Adipocyte (in vitro differentiated cells): ENCODE data around the gene TBC1D4.
A peak's percentile ranks its signal among the peaks of the same experiment; 100 is the strongest.
"Not testable (repeated sequence)": the region's sequence is repeated elsewhere in the genome, so short reads cannot be mapped to it uniquely, and the experiment has no call there.

Experiments
- DNase-seq: peaks from one replicate; pipeline ENCODE4 v3.0.0-alpha.2; 2015; ENCODE audit warnings: low read depth
- H3K27me3 ChIP-seq: replicated peaks from 2 replicates; pipeline ENCODE4 v1.7.0; 2013; ENCODE audit warnings: mild to moderate bottlenecking, low read length, moderate library complexity; ENCODE audit not compliant: control insufficient read depth, insufficient read depth
- H3K36me3 ChIP-seq: 2 replicates; pipeline ENCODE4 v1.7.0; 2013; ENCODE audit warnings: low read length, mild to moderate bottlenecking, moderate library complexity; ENCODE audit not compliant: control insufficient read depth, insufficient read depth, severe bottlenecking
- H3K4me1 ChIP-seq: 2 replicates; pipeline ENCODE4 v1.7.0; 2013; ENCODE audit warnings: mild to moderate bottlenecking, low read length, moderate library complexity; ENCODE audit not compliant: control insufficient read depth, insufficient read depth
- H3K4me3 ChIP-seq: 2 replicates; pipeline ENCODE4 v1.7.0; 2013; ENCODE audit warnings: mild to moderate bottlenecking, low read length, moderate library complexity
- H3K9ac ChIP-seq: 2 replicates; pipeline ENCODE4 v1.7.0; 2013; ENCODE audit warnings: mild to moderate bottlenecking, low read length, moderate library complexity
- H3K9me3 ChIP-seq: 2 replicates; pipeline ENCODE4 v1.7.0; 2013; ENCODE audit warnings: mild to moderate bottlenecking, low read length, moderate library complexity; ENCODE audit not compliant: control insufficient read depth

The TBC1D4 gene

GRCh38 chr13:75362026-75362425, 119.9 kb downstream of the TBC1D4 start:
- H3K4me3 ChIP-seq = no peak overlapping the region

GRCh38 chr13:75360170-75360569, 121.8 kb downstream of the TBC1D4 start:
- no peak for DNase-seq
- Histone ChIP-seq H3K4me3 (no peak overlapping the region), H3K9ac (no peak overlapping the region), H3K4me1 (peaks cover 17% of the 10 kb centered on the region), H3K27me3 (no peaks in the 10 kb centered on the region), H3K9me3 (no peaks in the 10 kb centered on the region), H3K36me3 (peaks cover 13% of the 10 kb centered on the region)

More at GRCh38 chr13:75362026-75362425, 119.9 kb downstream of the TBC1D4 start:
- DNase-seq = no peak
- Histone ChIP-seq H3K4me1 (peaks cover 32% of the 10 kb centered on the region), H3K9ac (no peak overlapping the region), H3K27me3 (no peaks in the 10 kb centered on the region), H3K9me3 (no peaks in the 10 kb centered on the region), H3K36me3 (peaks cover 5% of the 10 kb centered on the region)

DNA sequence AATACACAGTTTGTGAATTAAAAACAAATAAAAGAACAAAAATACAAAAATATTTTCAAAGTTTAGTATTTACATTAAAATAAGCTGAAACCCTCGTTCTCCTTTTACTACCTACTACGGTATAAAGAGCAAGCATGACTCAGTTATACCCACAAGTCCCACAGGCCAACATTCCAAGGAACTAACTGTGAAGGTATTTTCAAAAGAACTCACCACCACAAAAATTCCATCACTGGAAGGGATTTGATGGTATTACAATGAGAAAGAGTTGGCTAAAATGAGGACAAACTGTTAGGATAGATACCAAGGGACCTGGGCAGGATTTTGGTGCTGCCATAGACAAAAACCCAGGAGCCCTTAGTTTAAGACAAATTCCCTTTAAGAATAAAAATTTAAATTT, 122.7 kb downstream of the TBC1D4 start:
- Histone ChIP-seq H3K9ac (no peak overlapping the region), H3K36me3 (peaks cover 20% of the 10 kb centered on the region), H3K9me3 (no peaks in the 10 kb centered on the region), H3K27me3 (no peaks in the 10 kb centered on the region), H3K4me3 (no peak overlapping the region), H3K4me1 (peaks cover 15% of the 10 kb centered on the region)
- DNase-seq = peak; percentile 81

DNA sequence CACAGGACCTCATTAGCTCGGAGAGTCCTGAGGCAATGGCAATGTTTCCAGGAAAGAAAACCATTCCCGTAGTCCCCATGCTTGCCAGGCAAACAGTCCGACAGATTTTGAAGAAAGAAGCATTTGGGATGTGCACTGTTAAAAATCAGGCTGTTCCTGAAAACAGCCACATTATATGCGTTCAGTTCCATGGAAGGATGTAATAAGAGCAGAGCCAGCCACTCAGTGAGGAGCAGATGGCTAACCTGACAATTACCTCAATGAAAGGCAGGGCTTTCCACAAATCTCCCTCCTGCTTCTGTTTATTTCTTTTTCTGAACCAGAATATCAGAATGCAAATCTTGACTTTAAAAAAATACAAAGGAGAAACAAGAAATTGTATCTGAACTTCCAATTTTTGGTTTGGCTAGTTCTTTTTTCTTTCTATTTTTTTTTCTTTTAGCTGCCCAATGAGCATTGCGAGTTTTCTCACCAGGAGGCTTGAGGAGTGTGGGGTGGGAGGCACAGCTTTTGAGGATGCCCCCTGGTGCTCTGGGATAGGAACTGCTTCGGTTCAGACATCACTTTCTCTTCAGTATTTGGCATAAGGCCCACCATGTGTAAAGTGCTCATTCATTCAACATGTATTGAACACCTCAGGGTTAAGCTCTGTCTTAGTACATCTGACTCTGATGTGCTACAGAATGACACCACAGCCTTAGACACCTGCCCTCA, 124.2 kb downstream of the TBC1D4 start:
- peak; percentile 64 for DNase-seq
- Histone ChIP-seq H3K9ac (no peak overlapping the region), H3K4me1 (peaks cover 27% of the 10 kb centered on the region), H3K36me3 (peaks cover 20% of the 10 kb centered on the region), H3K9me3 (no peaks in the 10 kb centered on the region), H3K27me3 (no peaks in the 10 kb centered on the region), H3K4me3 (no peak overlapping the region)

DNA sequence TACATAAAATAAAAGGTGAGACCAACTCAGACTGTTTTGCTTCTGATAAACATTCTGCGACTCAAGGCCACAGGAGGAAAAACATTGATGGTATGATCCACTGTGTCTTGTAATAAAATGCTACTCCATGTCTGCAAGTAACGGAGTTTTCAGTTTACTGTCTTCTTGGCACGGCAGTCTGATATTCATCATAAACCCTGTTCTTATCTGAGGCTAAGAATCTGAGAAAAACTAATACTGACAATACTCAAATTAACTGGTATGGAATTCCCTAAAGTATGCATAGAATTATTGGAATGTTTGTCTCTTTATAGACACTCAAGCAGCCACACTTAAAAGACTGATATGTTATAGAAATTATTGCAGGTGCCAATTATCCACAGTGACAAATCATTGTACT, 125.5 kb downstream of the TBC1D4 start:
- H3K36me3 ChIP-seq = peaks cover 15% of the 10 kb centered on the region
- no peak overlapping the region for H3K4me3 ChIP-seq
- peaks cover 29% of the 10 kb centered on the region for H3K4me1 ChIP-seq
- H3K9me3 ChIP-seq = no peaks in the 10 kb centered on the region
- no peak for DNase-seq
- H3K27me3 ChIP-seq = no peaks in the 10 kb centered on the region
- H3K9ac ChIP-seq = no peak overlapping the region

DNA sequence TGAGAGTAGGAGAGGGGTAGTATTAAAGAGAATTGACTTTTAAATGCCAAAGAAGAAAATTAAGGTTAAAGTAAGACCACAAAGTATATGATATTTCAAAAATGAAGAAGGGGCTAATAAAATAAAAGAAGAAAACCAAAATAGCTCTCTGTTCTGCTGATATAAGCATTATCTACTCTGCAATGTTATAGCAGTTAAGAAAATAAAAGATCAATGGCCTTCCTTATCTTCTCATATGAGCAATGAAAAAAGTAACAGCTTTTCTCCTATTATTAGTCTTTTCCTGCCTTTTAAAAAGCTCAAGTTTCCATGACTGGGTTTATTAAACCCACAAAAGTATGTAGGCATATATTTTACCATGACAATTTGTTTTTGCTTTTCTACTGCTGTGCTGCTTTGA, 126.4 kb downstream of the TBC1D4 start:
- H3K27me3 ChIP-seq = no peaks in the 10 kb centered on the region
- H3K4me3 ChIP-seq = no peak overlapping the region
- H3K36me3 ChIP-seq = peaks cover 15% of the 10 kb centered on the region
- peaks cover 29% of the 10 kb centered on the region for H3K4me1 ChIP-seq
- no peak for DNase-seq
- H3K9ac ChIP-seq = no peak overlapping the region
- H3K9me3 ChIP-seq = no peaks in the 10 kb centered on the region

- H3K4me3 ChIP-seq = no peak overlapping the region
- no peaks in the 10 kb centered on the region for H3K27me3 ChIP-seq
- no peak for DNase-seq
These were observed 128.2 kb downstream of the TBC1D4 start for GRCh38 chr13:75353781-75354193.

GRCh38 chr13:75352641-75353327, 129.2 kb downstream of the TBC1D4 start:
- Histone ChIP-seq H3K4me1 (peaks cover 14% of the 10 kb centered on the region), H3K9me3 (no peaks in the 10 kb centered on the region), H3K9ac (no peak overlapping the region), H3K27me3 (no peaks in the 10 kb centered on the region), H3K4me3 (no peak overlapping the region), H3K36me3 (peaks cover 34% of the 10 kb centered on the region)
- no peak for DNase-seq

More at GRCh38 chr13:75353781-75354193, 128.2 kb downstream of the TBC1D4 start:
- Histone ChIP-seq H3K4me1 (peaks cover 24% of the 10 kb centered on the region), H3K9ac (no peak overlapping the region), H3K36me3 (peaks cover 24% of the 10 kb centered on the region), H3K9me3 (no peaks in the 10 kb centered on the region)

- Histone ChIP-seq H3K36me3 (peaks cover 42% of the 10 kb centered on the region), H3K4me1 (peaks cover 14% of the 10 kb centered on the region)
- H3K27me3 ChIP-seq, DNase-seq, H3K9ac ChIP-seq, H3K9me3 ChIP-seq, H3K4me3 ChIP-seq: not testable (repeated sequence)
These were observed 130.4 kb downstream of the TBC1D4 start for GRCh38 chr13:75351538-75351937.

- Histone ChIP-seq H3K36me3 (peaks cover 28% of the 10 kb centered on the region), H3K9me3 (no peaks in the 10 kb centered on the region), H3K4me1 (peaks cover 4% of the 10 kb centered on the region), H3K4me3 (no peak overlapping the region), H3K27me3 (no peaks in the 10 kb centered on the region), H3K9ac (no peak overlapping the region)
- no peak for DNase-seq
These were observed 134.0 kb downstream of the TBC1D4 start for GRCh38 chr13:75347925-75348324.

DNA sequence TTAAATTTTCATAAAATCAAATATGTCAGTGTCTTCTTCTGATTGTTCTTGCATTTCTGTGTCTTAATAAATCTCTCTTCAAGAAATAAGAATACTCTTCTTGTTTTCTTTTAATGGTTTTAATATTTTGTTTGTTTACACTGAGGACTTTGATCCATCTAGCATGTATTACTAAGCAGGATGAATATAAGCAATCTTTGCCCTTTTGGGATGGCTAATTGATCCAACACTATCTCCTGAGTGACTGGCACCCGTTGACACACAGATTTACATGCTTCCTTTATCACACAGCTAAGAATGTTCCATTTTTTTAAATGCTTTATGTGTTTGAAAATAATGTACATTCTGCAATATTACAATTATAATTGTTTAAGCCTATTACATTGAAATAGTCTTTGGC, 134.5 kb downstream of the TBC1D4 start:
- Histone ChIP-seq H3K4me1 (no peaks in the 10 kb centered on the region), H3K27me3 (no peaks in the 10 kb centered on the region), H3K36me3 (peaks cover 28% of the 10 kb centered on the region), H3K9ac (no peak overlapping the region), H3K9me3 (no peaks in the 10 kb centered on the region), H3K4me3 (no peak overlapping the region)
- no peak for DNase-seq
